ENCODE data around the gene SLC44A1. TPM values are rescaled to one million over a fixed set of nuclear protein-coding genes. Genes with fewer than 3 reads are reported as not detected.

Gene SLC44A1
- total and polyA plus RNA-seq, 2 of the 13 experiments (the other 11 are each of a cell fraction or from before 2014, with no cell fraction given): 21.4 to 40.8 TPM

DNA sequence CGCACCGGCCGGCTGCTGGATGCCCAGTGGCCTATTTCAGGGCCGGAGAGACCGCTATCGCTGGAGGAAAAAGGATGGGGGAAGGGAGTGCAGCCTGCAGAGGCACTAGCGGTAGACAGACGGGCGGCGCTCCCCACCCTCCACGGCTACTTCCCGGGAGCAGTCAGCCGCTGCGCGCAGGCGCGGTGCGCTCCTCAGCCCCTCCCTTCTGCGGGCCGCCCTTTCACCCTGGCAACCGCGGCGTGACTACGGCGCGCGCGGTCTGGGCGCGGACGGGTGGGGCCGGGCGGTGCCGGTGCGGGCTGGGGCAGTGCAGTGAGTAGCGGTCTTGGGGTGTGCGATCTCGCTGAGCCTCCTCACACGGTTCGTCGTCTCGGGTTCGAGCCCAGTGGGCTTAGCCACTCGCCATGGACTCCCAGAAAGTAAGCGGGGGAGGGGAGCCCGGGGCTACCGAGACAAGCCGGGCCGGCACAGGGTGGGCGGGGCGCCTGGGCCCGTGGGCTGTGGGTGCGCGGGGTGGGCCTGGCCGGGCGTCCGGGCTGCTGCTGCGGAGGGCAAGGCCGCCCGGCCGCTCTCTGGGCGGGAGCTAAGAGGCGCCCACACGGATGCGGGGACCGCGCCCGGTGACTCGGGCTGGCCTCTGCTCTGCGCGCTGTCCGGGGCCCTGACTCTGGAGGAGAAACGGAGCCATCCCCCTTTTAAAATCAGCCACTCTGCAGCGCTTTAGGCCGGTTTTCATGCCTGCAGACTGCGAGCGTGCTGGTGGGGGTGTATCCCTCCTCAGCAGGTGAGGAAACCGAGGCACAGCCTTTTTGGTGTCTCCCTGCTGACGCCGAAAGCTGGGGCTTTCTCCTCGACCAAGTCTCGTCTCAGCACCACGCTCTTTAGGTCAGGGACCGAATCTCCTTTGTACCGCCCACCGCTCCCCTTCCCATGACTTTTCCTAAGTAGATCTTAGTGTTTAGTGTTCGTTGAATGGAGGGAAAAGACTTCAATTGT lies 203.7 kb downstream of the SLC44A1 start, which contains the start of gene FSD1L (continued):
- TF ChIP-seq MAFG (CRISPR knock-in tag; IDR thresholded peaks at IDR 0.05) (no peak), SIN3B (IDR thresholded peaks at IDR 0.05; ENCODE audit: low read length) (no peak), RXRB (CRISPR knock-in tag; IDR thresholded peaks at IDR 0.05; ENCODE audit: borderline replicate concordance) (peak; percentile 32; the same call in 1 of the 2 replicates), ZBTB3 (CRISPR knock-in tag; IDR thresholded peaks at IDR 0.05; ENCODE audit: borderline replicate concordance, low read depth) (peak; percentile 39; the same call in 1 of the 2 replicates), HOXA3 (CRISPR knock-in tag; IDR thresholded peaks at IDR 0.05) (peak; percentile 48; the same call in 1 of the 2 replicates), DR1 (CRISPR knock-in tag; IDR thresholded peaks at IDR 0.05) (peak; percentile 58; the same call in 1 of the 2 replicates), ZNF790 (CRISPR knock-in tag; IDR thresholded peaks at IDR 0.05; ENCODE audit: borderline replicate concordance) (no peak), FLYWCH1 (CRISPR knock-in tag; IDR thresholded peaks at IDR 0.05) (no peak), ZSCAN20 (CRISPR knock-in tag; IDR thresholded peaks at IDR 0.05; ENCODE audit: borderline replicate concordance) (peak; percentile 72; the same call in 1 of the 2 replicates), IKZF4 (CRISPR knock-in tag; IDR thresholded peaks at IDR 0.05; ENCODE audit: borderline replicate concordance, low read depth, not compliant biosample characterization) (no peak), NCOA2 (CRISPR knock-in tag; IDR thresholded peaks at IDR 0.05) (peak; percentile 17; the same call in 1 of the 2 replicates), TMF1 (CRISPR knock-in tag; IDR thresholded peaks at IDR 0.05; ENCODE audit: low read depth) (peak; percentile 74; the same call in 1 of the 2 replicates)
- TF ChIP-seq, protein P1, sequence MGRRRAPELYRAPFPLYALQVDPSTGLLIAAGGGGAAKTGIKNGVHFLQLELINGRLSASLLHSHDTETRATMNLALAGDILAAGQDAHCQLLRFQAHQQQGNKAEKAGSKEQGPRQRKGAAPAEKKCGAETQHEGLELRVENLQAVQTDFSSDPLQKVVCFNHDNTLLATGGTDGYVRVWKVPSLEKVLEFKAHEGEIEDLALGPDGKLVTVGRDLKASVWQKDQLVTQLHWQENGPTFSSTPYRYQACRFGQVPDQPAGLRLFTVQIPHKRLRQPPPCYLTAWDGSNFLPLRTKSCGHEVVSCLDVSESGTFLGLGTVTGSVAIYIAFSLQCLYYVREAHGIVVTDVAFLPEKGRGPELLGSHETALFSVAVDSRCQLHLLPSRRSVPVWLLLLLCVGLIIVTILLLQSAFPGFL (CRISPR knock-in tag; IDR thresholded peaks at IDR 0.05): no peak
- TF ChIP-seq, protein P2, sequence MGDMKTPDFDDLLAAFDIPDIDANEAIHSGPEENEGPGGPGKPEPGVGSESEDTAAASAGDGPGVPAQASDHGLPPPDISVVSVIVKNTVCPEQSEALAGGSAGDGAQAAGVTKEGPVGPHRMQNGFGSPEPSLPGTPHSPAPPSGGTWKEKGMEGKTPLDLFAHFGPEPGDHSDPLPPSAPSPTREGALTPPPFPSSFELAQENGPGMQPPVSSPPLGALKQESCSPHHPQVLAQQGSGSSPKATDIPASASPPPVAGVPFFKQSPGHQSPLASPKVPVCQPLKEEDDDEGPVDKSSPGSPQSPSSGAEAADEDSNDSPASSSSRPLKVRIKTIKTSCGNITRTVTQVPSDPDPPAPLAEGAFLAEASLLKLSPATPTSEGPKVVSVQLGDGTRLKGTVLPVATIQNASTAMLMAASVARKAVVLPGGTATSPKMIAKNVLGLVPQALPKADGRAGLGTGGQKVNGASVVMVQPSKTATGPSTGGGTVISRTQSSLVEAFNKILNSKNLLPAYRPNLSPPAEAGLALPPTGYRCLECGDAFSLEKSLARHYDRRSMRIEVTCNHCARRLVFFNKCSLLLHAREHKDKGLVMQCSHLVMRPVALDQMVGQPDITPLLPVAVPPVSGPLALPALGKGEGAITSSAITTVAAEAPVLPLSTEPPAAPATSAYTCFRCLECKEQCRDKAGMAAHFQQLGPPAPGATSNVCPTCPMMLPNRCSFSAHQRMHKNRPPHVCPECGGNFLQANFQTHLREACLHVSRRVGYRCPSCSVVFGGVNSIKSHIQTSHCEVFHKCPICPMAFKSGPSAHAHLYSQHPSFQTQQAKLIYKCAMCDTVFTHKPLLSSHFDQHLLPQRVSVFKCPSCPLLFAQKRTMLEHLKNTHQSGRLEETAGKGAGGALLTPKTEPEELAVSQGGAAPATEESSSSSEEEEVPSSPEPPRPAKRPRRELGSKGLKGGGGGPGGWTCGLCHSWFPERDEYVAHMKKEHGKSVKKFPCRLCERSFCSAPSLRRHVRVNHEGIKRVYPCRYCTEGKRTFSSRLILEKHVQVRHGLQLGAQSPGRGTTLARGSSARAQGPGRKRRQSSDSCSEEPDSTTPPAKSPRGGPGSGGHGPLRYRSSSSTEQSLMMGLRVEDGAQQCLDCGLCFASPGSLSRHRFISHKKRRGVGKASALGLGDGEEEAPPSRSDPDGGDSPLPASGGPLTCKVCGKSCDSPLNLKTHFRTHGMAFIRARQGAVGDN (CRISPR knock-in tag; IDR thresholded peaks at IDR 0.05): peak; percentile 94
- TF ChIP-seq, protein P3, sequence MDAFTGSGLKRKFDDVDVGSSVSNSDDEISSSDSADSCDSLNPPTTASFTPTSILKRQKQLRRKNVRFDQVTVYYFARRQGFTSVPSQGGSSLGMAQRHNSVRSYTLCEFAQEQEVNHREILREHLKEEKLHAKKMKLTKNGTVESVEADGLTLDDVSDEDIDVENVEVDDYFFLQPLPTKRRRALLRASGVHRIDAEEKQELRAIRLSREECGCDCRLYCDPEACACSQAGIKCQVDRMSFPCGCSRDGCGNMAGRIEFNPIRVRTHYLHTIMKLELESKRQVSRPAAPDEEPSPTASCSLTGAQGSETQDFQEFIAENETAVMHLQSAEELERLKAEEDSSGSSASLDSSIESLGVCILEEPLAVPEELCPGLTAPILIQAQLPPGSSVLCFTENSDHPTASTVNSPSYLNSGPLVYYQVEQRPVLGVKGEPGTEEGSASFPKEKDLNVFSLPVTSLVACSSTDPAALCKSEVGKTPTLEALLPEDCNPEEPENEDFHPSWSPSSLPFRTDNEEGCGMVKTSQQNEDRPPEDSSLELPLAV (CRISPR knock-in tag; conservative IDR thresholded peaks at IDR 0.05; ENCODE audit: low read depth): no peak
- TF ChIP-seq, protein P4, sequence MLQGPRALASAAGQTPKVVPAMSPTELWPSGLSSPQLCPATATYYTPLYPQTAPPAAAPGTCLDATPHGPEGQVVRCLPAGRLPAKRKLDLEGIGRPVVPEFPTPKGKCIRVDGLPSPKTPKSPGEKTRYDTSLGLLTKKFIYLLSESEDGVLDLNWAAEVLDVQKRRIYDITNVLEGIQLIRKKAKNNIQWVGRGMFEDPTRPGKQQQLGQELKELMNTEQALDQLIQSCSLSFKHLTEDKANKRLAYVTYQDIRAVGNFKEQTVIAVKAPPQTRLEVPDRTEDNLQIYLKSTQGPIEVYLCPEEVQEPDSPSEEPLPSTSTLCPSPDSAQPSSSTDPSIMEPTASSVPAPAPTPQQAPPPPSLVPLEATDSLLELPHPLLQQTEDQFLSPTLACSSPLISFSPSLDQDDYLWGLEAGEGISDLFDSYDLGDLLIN (CRISPR knock-in tag; IDR thresholded peaks at IDR 0.05; ENCODE audit: borderline replicate concordance): peak; percentile 63; the same call in 1 of the 2 replicates
- TF ChIP-seq, protein P5, sequence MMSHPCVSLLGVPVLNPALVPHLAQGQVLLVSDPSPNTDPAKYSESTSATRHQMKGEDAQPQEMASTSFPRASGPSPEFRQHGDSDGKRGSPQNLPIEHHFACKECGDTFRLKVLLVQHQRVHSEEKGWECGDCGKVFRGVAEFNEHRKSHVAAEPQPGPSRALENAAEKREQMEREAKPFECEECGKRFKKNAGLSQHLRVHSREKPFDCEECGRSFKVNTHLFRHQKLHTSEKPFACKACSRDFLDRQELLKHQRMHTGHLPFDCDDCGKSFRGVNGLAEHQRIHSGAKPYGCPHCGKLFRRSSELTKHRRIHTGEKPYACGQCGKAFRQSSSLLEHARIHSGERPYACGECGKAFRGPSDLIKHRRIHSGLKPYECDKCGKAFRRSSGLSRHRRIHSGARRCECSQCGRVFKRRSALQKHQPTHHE (CRISPR knock-in tag; IDR thresholded peaks at IDR 0.05; ENCODE audit: borderline replicate concordance): peak; percentile 75; the same call in 1 of the 2 replicates
